H1 (cell line): Measurements from ENCODE around the gene CUX1. TPM values are rescaled to one million over a fixed set of nuclear protein-coding genes. Genes with fewer than 3 reads are reported as not detected.

Source experiments
- ASH2L ChIP-seq: fragments of 200-600, 300-600 bp; sonication (generic); IDR thresholded peaks from one replicate; pipeline ENCODE4 v1.7.1; 2017; ENCODE audit warnings: low read length
- BACH1 ChIP-seq: IDR thresholded peaks from 2 replicates; pipeline ENCODE4 v1.6.1; 2012; ENCODE audit warnings: low read length, improper control_type of control experiment
- EGR1 ChIP-seq: IDR thresholded peaks from 2 replicates; pipeline ENCODE4 v1.6.1; 2011; ENCODE audit warnings: low read depth, low read length, borderline replicate concordance
- POU5F1 ChIP-seq: IDR thresholded peaks from 2 replicates; pipeline ENCODE4 v1.6.1; 2011; ENCODE audit warnings: low read depth, mild to moderate bottlenecking, low read length, moderate library complexity
- polyA plus RNA-seq, 7 experiments: library from polyadenylated mRNA; depleted of rRNA in 3 of 7; stranded (reverse) in 5 of 7; unstranded in 2 of 7; fragments of >200 nt in 5 of 7; fragments of 200-250 nt in 2 of 7; gene quantifications; 1 replicate in 5 of 7; 2 replicates in 1 of 7; 4 replicates in 1 of 7; pipeline versions ENCODE4 v1.2.1 to v1.2.3, GENCODE V29; 2011 to 2013; ENCODE audit warnings: missing spikeins in 2 of 7, mixed read lengths in 2 of 7
- total RNA-seq: library from RNA; stranded (reverse); fragmentation: NEBNext Ultra II Directional; extraction: Animal tissue kit (Norgen Biotek cat#: 25700); gene quantifications from 2 replicates; pipeline ENCODE4 v1.2.1, GENCODE V29; 2021
- TF ChIP-seq, protein P1 (sequence below): IDR thresholded peaks from 2 replicates; pipeline ENCODE4 v1.6.1; 2012; ENCODE audit warnings: low read length, inconsistent platforms

Gene CUX1
- total and polyA plus RNA-seq, 2 of the 8 experiments (the other 6 are each of a cell fraction or from before 2014, with no cell fraction given), result 21.6 to 65.9 TPM

DNA sequence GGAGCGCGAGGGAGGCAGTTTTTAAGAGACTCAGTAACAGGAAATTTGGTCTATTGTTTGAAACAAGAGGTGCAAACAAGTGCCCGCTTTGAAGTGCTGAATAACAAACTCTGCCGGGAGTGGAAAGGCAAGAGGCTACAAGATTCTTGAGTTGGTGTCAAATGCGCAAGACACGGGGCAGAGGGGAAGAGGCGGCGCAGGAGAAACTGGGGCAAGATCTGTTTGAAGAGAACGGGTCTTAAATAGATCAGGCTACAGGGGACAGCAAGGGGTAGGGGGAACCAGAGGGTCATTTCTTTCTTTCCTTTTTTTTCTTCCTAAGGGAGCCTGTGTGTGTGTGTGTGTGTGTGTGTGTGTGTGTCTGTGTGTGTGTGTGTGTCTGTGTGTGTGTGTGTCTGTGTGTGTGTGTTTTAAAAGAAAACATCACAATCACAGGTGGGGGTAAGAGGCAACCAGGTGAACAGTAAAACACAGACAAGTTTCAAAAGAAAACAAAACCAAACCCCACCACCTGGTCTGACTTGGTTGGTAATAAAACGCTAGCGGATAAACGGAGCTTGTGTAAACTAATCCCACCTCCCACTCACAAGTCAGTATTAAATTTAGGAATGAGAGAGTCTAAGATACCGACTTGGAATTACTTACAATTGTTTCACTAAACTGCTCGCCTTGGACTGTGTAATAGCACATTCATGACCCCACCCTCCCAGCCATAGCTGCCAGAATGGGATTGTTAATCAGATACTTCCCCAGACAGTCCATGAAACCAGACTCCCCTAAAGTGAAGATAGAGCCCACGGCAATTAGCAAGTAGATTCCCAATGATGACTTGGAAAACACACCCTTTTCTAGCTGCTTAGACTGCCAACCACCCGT, 13.1 kb upstream of the CUX1 start (continued):
- TF ChIP-seq EGR1 (no peak), POU5F1 (no peak), ASH2L (no peak), BACH1 (no peak)
- TF ChIP-seq, protein P1, sequence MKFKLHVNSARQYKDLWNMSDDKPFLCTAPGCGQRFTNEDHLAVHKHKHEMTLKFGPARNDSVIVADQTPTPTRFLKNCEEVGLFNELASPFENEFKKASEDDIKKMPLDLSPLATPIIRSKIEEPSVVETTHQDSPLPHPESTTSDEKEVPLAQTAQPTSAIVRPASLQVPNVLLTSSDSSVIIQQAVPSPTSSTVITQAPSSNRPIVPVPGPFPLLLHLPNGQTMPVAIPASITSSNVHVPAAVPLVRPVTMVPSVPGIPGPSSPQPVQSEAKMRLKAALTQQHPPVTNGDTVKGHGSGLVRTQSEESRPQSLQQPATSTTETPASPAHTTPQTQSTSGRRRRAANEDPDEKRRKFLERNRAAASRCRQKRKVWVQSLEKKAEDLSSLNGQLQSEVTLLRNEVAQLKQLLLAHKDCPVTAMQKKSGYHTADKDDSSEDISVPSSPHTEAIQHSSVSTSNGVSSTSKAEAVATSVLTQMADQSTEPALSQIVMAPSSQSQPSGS, result no peak
